Measurements from ENCODE around the gene PUM1. TPM values are rescaled to one million over a fixed set of nuclear protein-coding genes. Genes with fewer than 3 reads are reported as not detected.

The PUM1 gene
- total and polyA plus RNA-seq, 4 donors, result 18.1 to 49.2 (median 30.2) TPM

DNA sequence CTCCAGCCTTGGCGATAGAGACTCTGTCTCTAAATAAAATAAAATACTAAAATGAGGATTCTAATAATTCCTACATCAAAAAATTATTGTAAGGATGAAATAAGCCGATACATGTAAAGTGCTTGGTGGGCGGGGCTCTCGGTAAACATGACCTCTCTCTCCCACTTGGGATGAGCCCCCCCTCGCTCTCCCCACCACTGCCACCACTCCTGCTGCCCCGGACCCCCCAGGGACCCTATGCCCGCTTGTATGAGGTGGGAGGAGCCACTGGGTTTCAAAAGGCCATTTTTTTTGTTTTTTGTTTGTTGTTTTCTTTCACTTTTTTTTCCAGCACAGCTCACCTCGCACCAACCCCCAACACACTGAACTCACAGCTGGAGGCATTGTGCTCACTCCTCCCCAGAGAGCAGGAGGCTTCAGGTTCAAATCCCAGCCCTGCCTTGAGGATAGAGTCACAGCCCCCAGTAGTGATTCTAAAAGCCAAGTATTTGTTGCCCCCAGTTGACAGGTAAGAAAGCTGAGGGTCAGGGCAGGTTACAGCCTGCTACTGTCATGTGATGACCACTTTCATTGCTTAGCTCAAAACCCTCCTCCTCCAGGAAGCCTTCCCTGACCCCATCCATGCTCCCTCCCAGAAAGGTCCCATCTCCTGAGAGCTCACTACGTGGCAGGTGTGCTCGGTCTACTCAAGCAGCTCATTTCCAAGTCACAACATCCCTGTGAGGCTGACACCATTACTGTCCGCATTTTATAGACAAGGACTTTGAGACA lies 161.1 kb downstream of the PUM1 start:
- Histone ChIP-seq H3K36me3 (ENCODE audit: control insufficient read depth in 4 of 4, insufficient read depth in 3 of 4, low read depth in 1 of 4, low read length in 3 of 4) (no peaks in the 10 kb centered on the region), H3K9me3 (ENCODE audit: control insufficient read depth in 4 of 4, low read length in 3 of 4) (no peaks in the 10 kb centered on the region), H3K27ac (ENCODE audit: low read depth in 1 of 2, low read length in 2 of 2) (no peak overlapping the region), H3K9ac (ENCODE audit: low read depth in 1 of 2, low read length in 2 of 2) (no peak overlapping the region), H3K4me1 (ENCODE audit: control insufficient read depth in 4 of 4, insufficient read depth in 4 of 4, low read length in 3 of 4) (peaks cover 0 to 13% (median 3%) of the 10 kb centered on the region in 4 donors), H3K27me3 (ENCODE audit: control insufficient read depth in 4 of 4, insufficient read depth in 4 of 4, low read length in 3 of 4) (no peaks in the 10 kb centered on the region), H3K4me3 (ENCODE audit: low read depth in 1 of 3, low read length in 3 of 3) (no peak overlapping the region)
- TF ChIP-seq, protein P1, sequence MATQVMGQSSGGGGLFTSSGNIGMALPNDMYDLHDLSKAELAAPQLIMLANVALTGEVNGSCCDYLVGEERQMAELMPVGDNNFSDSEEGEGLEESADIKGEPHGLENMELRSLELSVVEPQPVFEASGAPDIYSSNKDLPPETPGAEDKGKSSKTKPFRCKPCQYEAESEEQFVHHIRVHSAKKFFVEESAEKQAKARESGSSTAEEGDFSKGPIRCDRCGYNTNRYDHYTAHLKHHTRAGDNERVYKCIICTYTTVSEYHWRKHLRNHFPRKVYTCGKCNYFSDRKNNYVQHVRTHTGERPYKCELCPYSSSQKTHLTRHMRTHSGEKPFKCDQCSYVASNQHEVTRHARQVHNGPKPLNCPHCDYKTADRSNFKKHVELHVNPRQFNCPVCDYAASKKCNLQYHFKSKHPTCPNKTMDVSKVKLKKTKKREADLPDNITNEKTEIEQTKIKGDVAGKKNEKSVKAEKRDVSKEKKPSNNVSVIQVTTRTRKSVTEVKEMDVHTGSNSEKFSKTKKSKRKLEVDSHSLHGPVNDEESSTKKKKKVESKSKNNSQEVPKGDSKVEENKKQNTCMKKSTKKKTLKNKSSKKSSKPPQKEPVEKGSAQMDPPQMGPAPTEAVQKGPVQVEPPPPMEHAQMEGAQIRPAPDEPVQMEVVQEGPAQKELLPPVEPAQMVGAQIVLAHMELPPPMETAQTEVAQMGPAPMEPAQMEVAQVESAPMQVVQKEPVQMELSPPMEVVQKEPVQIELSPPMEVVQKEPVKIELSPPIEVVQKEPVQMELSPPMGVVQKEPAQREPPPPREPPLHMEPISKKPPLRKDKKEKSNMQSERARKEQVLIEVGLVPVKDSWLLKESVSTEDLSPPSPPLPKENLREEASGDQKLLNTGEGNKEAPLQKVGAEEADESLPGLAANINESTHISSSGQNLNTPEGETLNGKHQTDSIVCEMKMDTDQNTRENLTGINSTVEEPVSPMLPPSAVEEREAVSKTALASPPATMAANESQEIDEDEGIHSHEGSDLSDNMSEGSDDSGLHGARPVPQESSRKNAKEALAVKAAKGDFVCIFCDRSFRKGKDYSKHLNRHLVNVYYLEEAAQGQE (IDR thresholded peaks at IDR 0.05), result no peak
- TF ChIP-seq FOXA1 (IDR thresholded peaks at IDR 0.05) (no peak), YY1 (IDR thresholded peaks at IDR 0.05) (no peak), JUND (IDR thresholded peaks at IDR 0.05) (no peak), TAF1 (conservative IDR thresholded peaks at IDR 0.05) (no peak)
- WGBS, result 71% methylated on average over 11 of the region's 11 CpGs
- DNase-seq (ENCODE audit: low spot score), result no peak

DNA sequence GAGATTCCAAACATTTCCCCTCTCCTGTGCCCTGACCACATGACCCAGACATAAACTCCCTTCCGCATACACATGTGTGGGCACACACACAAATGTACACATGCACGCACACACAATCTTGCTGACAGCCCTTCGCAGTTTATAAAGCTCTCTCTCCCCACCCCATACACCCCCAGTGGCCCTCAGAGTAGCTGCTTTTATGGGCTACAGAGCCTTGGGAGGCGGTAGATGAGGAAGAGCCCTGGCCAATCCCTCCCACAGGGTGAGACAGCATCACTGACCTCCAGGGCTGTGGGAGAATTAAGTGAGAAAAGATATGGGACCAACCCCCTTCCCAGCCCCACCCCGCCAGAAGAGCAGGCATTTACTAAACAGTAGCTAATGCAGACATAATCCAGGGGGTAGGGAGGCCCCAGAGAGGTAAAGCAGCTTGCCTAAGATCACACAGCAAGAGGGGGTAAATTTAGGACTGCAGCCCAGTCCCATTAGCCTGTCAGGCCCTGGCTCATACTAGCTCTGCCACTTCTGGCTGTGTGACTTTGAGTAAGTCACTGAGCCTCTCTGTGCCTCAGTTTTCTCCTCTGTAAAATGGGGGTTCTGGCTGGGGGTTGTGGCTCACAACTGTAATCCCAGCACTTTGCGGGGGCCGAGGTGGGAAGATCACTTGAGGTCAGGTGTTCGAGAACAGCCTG lies 162.0 kb downstream of the PUM1 start:
- Histone ChIP-seq H3K9me3 (ENCODE audit: control insufficient read depth in 4 of 4, low read length in 3 of 4) (no peaks in the 10 kb centered on the region), H3K27me3 (ENCODE audit: control insufficient read depth in 4 of 4, insufficient read depth in 4 of 4, low read length in 3 of 4) (no peaks in the 10 kb centered on the region), H3K4me1 (ENCODE audit: control insufficient read depth in 4 of 4, insufficient read depth in 4 of 4, low read length in 3 of 4) (peaks cover 0 to 7% (median 1%) of the 10 kb centered on the region in 4 donors), H3K9ac (ENCODE audit: low read depth in 1 of 2, low read length in 2 of 2) (no peak overlapping the region), H3K27ac (ENCODE audit: low read depth in 1 of 2, low read length in 2 of 2) (peak overlapping the region; percentile 51 to 61), H3K4me3 (ENCODE audit: low read depth in 1 of 3, low read length in 3 of 3) (no peak overlapping the region), H3K36me3 (ENCODE audit: control insufficient read depth in 4 of 4, insufficient read depth in 3 of 4, low read depth in 1 of 4, low read length in 3 of 4) (no peaks in the 10 kb centered on the region)
- WGBS, result 86% methylated on average over 8 of the region's 8 CpGs
- TF ChIP-seq RAD21 (IDR thresholded peaks at IDR 0.05), result no peak
- TF ChIP-seq EGR1 (IDR thresholded peaks at IDR 0.05; ENCODE audit: low read depth in 2 of 2), result no peak
- no peak for TF ChIP-seq FOXA1 (IDR thresholded peaks at IDR 0.05)
- TF ChIP-seq NR2F2 (IDR thresholded peaks at IDR 0.05), result no peak
- no peak for TF ChIP-seq TAF1 (conservative IDR thresholded peaks at IDR 0.05)
- TF ChIP-seq, protein P2, sequence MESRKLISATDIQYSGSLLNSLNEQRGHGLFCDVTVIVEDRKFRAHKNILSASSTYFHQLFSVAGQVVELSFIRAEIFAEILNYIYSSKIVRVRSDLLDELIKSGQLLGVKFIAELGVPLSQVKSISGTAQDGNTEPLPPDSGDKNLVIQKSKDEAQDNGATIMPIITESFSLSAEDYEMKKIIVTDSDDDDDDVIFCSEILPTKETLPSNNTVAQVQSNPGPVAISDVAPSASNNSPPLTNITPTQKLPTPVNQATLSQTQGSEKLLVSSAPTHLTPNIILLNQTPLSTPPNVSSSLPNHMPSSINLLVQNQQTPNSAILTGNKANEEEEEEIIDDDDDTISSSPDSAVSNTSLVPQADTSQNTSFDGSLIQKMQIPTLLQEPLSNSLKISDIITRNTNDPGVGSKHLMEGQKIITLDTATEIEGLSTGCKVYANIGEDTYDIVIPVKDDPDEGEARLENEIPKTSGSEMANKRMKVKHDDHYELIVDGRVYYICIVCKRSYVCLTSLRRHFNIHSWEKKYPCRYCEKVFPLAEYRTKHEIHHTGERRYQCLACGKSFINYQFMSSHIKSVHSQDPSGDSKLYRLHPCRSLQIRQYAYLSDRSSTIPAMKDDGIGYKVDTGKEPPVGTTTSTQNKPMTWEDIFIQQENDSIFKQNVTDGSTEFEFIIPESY (IDR thresholded peaks at IDR 0.05), result no peak
- TF ChIP-seq, protein P3, sequence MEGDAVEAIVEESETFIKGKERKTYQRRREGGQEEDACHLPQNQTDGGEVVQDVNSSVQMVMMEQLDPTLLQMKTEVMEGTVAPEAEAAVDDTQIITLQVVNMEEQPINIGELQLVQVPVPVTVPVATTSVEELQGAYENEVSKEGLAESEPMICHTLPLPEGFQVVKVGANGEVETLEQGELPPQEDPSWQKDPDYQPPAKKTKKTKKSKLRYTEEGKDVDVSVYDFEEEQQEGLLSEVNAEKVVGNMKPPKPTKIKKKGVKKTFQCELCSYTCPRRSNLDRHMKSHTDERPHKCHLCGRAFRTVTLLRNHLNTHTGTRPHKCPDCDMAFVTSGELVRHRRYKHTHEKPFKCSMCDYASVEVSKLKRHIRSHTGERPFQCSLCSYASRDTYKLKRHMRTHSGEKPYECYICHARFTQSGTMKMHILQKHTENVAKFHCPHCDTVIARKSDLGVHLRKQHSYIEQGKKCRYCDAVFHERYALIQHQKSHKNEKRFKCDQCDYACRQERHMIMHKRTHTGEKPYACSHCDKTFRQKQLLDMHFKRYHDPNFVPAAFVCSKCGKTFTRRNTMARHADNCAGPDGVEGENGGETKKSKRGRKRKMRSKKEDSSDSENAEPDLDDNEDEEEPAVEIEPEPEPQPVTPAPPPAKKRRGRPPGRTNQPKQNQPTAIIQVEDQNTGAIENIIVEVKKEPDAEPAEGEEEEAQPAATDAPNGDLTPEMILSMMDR (IDR thresholded peaks at IDR 0.05; ENCODE audit: low read depth, low read length, missing input control), result no peak
- TF ChIP-seq HNF4A (conservative IDR thresholded peaks at IDR 0.05), result no peak
- TF ChIP-seq, protein P4, sequence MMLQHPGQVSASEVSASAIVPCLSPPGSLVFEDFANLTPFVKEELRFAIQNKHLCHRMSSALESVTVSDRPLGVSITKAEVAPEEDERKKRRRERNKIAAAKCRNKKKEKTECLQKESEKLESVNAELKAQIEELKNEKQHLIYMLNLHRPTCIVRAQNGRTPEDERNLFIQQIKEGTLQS (IDR thresholded peaks at IDR 0.05), result no peak
- TF ChIP-seq RXRA (IDR thresholded peaks at IDR 0.05), result no peak
- no peak for TF ChIP-seq JUND (IDR thresholded peaks at IDR 0.05)
- TF ChIP-seq YY1 (IDR thresholded peaks at IDR 0.05), result no peak
- TF ChIP-seq, protein P5, sequence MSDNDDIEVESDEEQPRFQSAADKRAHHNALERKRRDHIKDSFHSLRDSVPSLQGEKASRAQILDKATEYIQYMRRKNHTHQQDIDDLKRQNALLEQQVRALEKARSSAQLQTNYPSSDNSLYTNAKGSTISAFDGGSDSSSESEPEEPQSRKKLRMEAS (IDR thresholded peaks at IDR 0.05), result no peak
- no peak for TF ChIP-seq GABPA (IDR thresholded peaks at IDR 0.05 in 1 of 2, conservative IDR thresholded peaks at IDR 0.05 in 1 of 2)
- TF ChIP-seq, protein P1 (IDR thresholded peaks at IDR 0.05), result no peak
- no peak for TF ChIP-seq FOXA2 (IDR thresholded peaks at IDR 0.05)
- no peak for TF ChIP-seq SP1 (IDR thresholded peaks at IDR 0.05)
- no peak for TF ChIP-seq HNF4G (IDR thresholded peaks at IDR 0.05)
- no peak for DNase-seq (ENCODE audit: low spot score)
